CD4-positive, alpha-beta T cell treated with Interleukin-1 beta for 1 hour (primary cell): ENCODE results near the gene PEAK3.

Experiments used
- DNase-seq, 2 donors: peaks; one replicate each; pipeline ENCODE4 v3.0.0-alpha.2; 2020 to 2022

PEAK3 gene

GRCh38 chr19:2249010-2249866, 32.7 kb downstream of the PEAK3 start, which contains the start of gene AMH:
AMH (plus strand) TSS chr19:2249323; CDS start chr19:2249333, 10 bp downstream.
- DNase-seq, result no peak

GRCh38 chr19:2248136-2249009, 33.6 kb downstream of the PEAK3 start:
- no peak for DNase-seq

GRCh38 chr19:2247433-2248101, 34.4 kb downstream of the PEAK3 start:
- DNase-seq, result no peak

GRCh38 chr19:2246801-2247361, 35.1 kb downstream of the PEAK3 start:
- DNase-seq, result no peak

GRCh38 chr19:2246014-2246620, 35.9 kb downstream of the PEAK3 start:
- DNase-seq, result no peak

- DNase-seq, result no peak
Observed at GRCh38 chr19:2245273-2245672, 36.7 kb downstream of the PEAK3 start.

GRCh38 chr19:2244486-2244885, 37.5 kb downstream of the PEAK3 start:
- no peak for DNase-seq

- no peak for DNase-seq
Observed at GRCh38 chr19:2244125-2244411, 37.9 kb downstream of the PEAK3 start.

GRCh38 chr19:2243274-2244124, 38.5 kb downstream of the PEAK3 start:
- DNase-seq, result no peak

- DNase-seq, result no peak
Observed at GRCh38 chr19:2242816-2243215, 39.2 kb downstream of the PEAK3 start.

GRCh38 chr19:2242092-2242537, 39.9 kb downstream of the PEAK3 start:
- DNase-seq, result no peak

GRCh38 chr19:2240881-2241760, 40.9 kb downstream of the PEAK3 start:
- no peak for DNase-seq

- peak; percentile 42 to 66 for DNase-seq
Observed at GRCh38 chr19:2239771-2240770, 41.9 kb downstream of the PEAK3 start.

- no peak for DNase-seq
Observed at GRCh38 chr19:2239173-2239572, 42.8 kb downstream of the PEAK3 start.

- DNase-seq, result no peak
Observed at GRCh38 chr19:2237869-2238153, 44.2 kb downstream of the PEAK3 start.

- DNase-seq, result no peak
Observed at GRCh38 chr19:2237051-2237868, 44.7 kb downstream of the PEAK3 start.

- peak; percentile 98 for DNase-seq
Observed at GRCh38 chr19:2236314-2237050, 45.5 kb downstream of the PEAK3 start, which contains the start of the genes PLEKHJ1 and SF3A2. PLEKHJ1 (minus strand) TSS chr19:2236329; CDS start chr19:2236248, 81 bp downstream. SF3A2 (plus strand) TSS chr19:2236824; CDS start chr19:2243419, 6,595 bp downstream.

- DNase-seq, result no peak
Observed at GRCh38 chr19:2236064-2236313, 46.0 kb downstream of the PEAK3 start.
